ENCODE measurements around the gene FAM184A. TPM values are rescaled to one million over a fixed set of nuclear protein-coding genes. Genes with fewer than 3 reads are reported as not detected.

FAM184A gene
- total and polyA plus RNA-seq, 2 experiments from 2014 or later: 0.25 TPM; not detected in 1

GRCh38 chr6:118912646-118913045 lies 165.8 kb downstream of the FAM184A start:
- H3K9me3 ChIP-seq (ENCODE audit: low read depth): no peaks in the 10 kb centered on the region

More at GRCh38 chr6:118912646-118913045, 165.8 kb downstream of the FAM184A start:
- in situ Hi-C loops (cut with MboI): no loop called here
- Histone ChIP-seq H4K20me1 (ENCODE audit: insufficient read depth) (no peaks in the 10 kb centered on the region), H3K79me2 (ENCODE audit: insufficient read depth) (no peaks in the 10 kb centered on the region), H3K36me3 (ENCODE audit: low read depth) (peaks cover 43% of the 10 kb centered on the region), H3K9ac (no peak overlapping the region), H3K4me3 (no peak overlapping the region), H3K4me1 (ENCODE audit: insufficient read depth) (0 out of 2 replicates have a peak, but pooled peaks cover 6% of the 10 kb centered on the region), H3K9me2 (ENCODE audit: insufficient read depth) (no peaks in the 10 kb centered on the region), H3K27me3 (replicated peaks; ENCODE audit: insufficient read depth) (no peaks in the 10 kb centered on the region), H3F3A (ENCODE audit: insufficient read depth) (peaks cover 6% of the 10 kb centered on the region), H3K27ac (no peak overlapping the region), H3K4me2 (ENCODE audit: unreplicated experiment) (no peak overlapping the region), H2AFZ (no peak overlapping the region)
- no peak for DNase-seq
- TF ChIP-seq EZH2 (IDR thresholded peaks at IDR 0.05; ENCODE audit: insufficient read depth, poor library complexity, severe bottlenecking): no peak
- no peak for TF ChIP-seq EZH2phosphoT487 (IDR thresholded peaks at IDR 0.05; ENCODE audit: insufficient read depth, low read depth)
- WGBS, 2 experiments (ENCODE audit: low coverage in 1 of 2, low lambda C conversion rate in 2 of 2, missing lambda C conversion rate in 2 of 2): 84 to 85% methylated on average over 5 of the region's 5 CpGs

MicroRNAs within 50 kb of the gene (microRNA counts, 767-probe panel; counts per million panel counts)
- microRNA hsa-miR-548b-3p (447 counts per million, percentile 86 among the panel's probes with 10 or more counts), microRNA hsa-miR-548b-5p (447 counts per million, percentile 86 among the panel's probes with 10 or more counts)

Small RNA genes within 50 kb of the gene (microRNA-seq; reads per million reads assigned to microRNA genes)
- not detected for gene MIR548B (ENCODE audit: borderline number of aligned reads)

Small RNA genes within 50 kb of the gene (small RNA-seq; reads per million reads assigned to genes)
- gene MIR548B (ENCODE audit: low read depth, low replicate concordance): not detected
- not detected for gene RF00019 (ENCODE audit: low read depth, low replicate concordance)

Other genes starting within 250 kb of the FAM184A start
- gene ASF1A, start 184.5 kb downstream of the FAM184A start, total RNA-seq (2014; rRNA removed; shearing (Covaris generic)): 15.3 and 15.5 TPM in 2 replicates
- 21.5 and 24.7 TPM in 2 replicates for gene ASF1A, start 184.5 kb downstream of the FAM184A start, polyA plus RNA-seq (2016; fragmentation: Nextera tagmentation; extraction: Ambion mirVana)
- gene MCM9, start 143.5 kb downstream of the FAM184A start, total RNA-seq (2014; rRNA removed; shearing (Covaris generic)): 3.2 and 7.3 TPM in 2 replicates
- 6.1 and 6.2 TPM in 2 replicates for gene MCM9, start 143.5 kb downstream of the FAM184A start, polyA plus RNA-seq (2016; fragmentation: Nextera tagmentation; extraction: Ambion mirVana)

Data from GM23248 (cell line).